Measurements from ENCODE around the gene CCND1. TPM values are rescaled to one million over a fixed set of nuclear protein-coding genes. Genes with fewer than 3 reads are reported as not detected.
A peak's percentile ranks its signal among the peaks of the same experiment; 100 is the strongest.

The CCND1 gene
- total RNA-seq, 2 donors from 2014 or later = 1.1 to 3.9 TPM

GRCh38 chr11:69625476-69625875, 15.5 kb upstream of the CCND1 start:
- DNase-seq = no peak
- Mint-ChIP-seq H3K4me3 (no peak overlapping the region), H3K27me3 (peaks cover 33% of the 10 kb centered on the region), H3K4me1 (no peaks in the 10 kb centered on the region), H3K27ac (no peak overlapping the region), H3K36me3 (ENCODE audit: low read depth) (no peaks in the 10 kb centered on the region)
- H3K9me3 ChIP-seq (ENCODE audit: control insufficient read depth, low read length, poor library complexity, severe bottlenecking) = no peaks in the 10 kb centered on the region
- no peak for ATAC-seq

DNA sequence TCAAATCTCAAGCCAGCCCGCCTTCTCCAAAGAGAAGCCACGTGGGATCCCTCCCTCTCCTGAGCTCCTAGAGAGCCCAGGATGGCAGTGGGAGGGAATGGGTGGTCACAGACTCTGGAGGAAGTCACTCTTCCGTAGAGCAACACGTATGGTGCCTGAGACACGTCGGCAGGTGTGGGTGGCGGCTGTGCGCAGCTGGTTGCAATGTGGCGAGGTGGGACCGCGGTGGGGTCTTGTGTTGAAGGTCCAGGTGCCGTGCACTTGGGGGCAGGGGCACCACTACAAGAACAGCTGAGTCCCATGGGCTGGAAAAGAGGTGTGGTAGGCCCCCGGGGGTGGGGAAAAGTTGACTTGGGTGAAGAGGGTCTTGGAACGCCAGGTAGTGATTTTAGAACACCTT, 13.4 kb upstream of the CCND1 start:
- Mint-ChIP-seq H3K27ac (no peak overlapping the region), H3K4me3 (no peak overlapping the region), H3K36me3 (ENCODE audit: low read depth) (peaks cover 2% of the 10 kb centered on the region), H3K27me3 (peaks cover 38% of the 10 kb centered on the region), H3K4me1 (no peaks in the 10 kb centered on the region)
- DNase-seq (no peak), ATAC-seq (no peak)
- no peaks in the 10 kb centered on the region for H3K9me3 ChIP-seq (ENCODE audit: control insufficient read depth, low read length, poor library complexity, severe bottlenecking)

DNA sequence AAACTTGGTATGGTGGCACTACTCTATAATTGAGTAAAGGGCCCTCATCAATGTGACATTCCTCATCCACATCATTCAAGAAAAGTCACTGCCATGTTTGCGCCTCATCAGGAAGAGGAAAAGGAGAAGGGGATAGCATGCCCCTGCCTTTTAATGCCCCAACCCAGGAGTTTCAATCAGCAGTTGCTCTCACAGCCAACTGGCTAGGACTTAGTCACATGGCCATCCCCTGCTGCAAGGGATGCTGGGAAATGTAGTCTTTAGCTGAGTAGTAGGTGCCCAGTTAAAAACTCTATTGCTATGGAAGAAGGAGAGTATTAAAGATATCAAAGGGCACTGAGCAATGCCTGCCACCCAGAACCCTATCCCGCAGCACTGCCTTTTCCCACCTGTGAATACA, 10.9 kb upstream of the CCND1 start:
- no peaks in the 10 kb centered on the region for H3K4me1 Mint-ChIP-seq
- ATAC-seq (no peak), DNase-seq (no peak)
- H3K4me3 Mint-ChIP-seq = no peak overlapping the region
- H3K9me3 ChIP-seq (ENCODE audit: control insufficient read depth, low read length, poor library complexity, severe bottlenecking) = no peaks in the 10 kb centered on the region
- peaks cover 54% of the 10 kb centered on the region for H3K27me3 Mint-ChIP-seq
- no peak overlapping the region for H3K27ac Mint-ChIP-seq
- peaks cover 2% of the 10 kb centered on the region for H3K36me3 Mint-ChIP-seq (ENCODE audit: low read depth)

- Mint-ChIP-seq H3K4me3 (no peak overlapping the region), H3K27me3 (peaks cover 53% of the 10 kb centered on the region), H3K27ac (no peak overlapping the region), H3K36me3 (ENCODE audit: low read depth) (peaks cover 2% of the 10 kb centered on the region), H3K4me1 (no peaks in the 10 kb centered on the region)
- DNase-seq = no peak
- no peaks in the 10 kb centered on the region for H3K9me3 ChIP-seq (ENCODE audit: control insufficient read depth, low read length, poor library complexity, severe bottlenecking)
- no peak for ATAC-seq
Observed at GRCh38 chr11:69630424-69630823, 10.5 kb upstream of the CCND1 start.

DNA sequence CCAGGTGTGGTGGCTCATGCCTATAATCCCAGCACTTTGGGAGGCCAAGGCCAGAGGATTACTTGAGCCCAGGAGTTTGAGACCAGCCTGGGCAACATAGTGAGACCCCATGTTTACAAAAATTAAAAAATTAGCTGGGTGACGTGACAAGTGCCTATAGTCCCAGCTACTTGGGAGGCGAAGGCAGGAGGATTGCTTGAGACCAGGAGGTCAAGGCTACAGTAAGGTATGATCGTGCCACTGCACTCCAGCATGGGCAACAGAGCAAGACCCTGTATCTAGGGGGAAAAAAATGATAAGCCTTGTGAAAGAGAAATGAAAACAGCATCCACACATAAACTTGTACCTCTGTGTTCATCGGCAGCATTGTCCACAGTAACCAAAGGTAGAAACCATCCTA, 8.1 kb upstream of the CCND1 start:
- no peak overlapping the region for H3K27ac Mint-ChIP-seq
- H3K4me3 Mint-ChIP-seq = no peak overlapping the region
- H3K4me1 Mint-ChIP-seq = peaks cover 7% of the 10 kb centered on the region
- H3K36me3 Mint-ChIP-seq (ENCODE audit: low read depth) = peaks cover 2% of the 10 kb centered on the region
- H3K9me3 ChIP-seq (ENCODE audit: control insufficient read depth, low read length, poor library complexity, severe bottlenecking) = no peaks in the 10 kb centered on the region
- H3K27me3 Mint-ChIP-seq = peaks cover 40% of the 10 kb centered on the region
- ATAC-seq (no peak), DNase-seq (no peak)

GRCh38 chr11:69634069-69634468, 6.9 kb upstream of the CCND1 start:
- Mint-ChIP-seq H3K4me3 (no peak overlapping the region), H3K4me1 (peaks cover 12% of the 10 kb centered on the region), H3K27ac (no peak overlapping the region), H3K27me3 (peaks cover 44% of the 10 kb centered on the region), H3K36me3 (ENCODE audit: low read depth) (peaks cover 2% of the 10 kb centered on the region)
- DNase-seq = no peak
- no peaks in the 10 kb centered on the region for H3K9me3 ChIP-seq (ENCODE audit: control insufficient read depth, low read length, poor library complexity, severe bottlenecking)
- no peak for ATAC-seq

GRCh38 chr11:69634590-69634989, 6.4 kb upstream of the CCND1 start:
- ATAC-seq = no peak
- no peak for DNase-seq
- no peaks in the 10 kb centered on the region for H3K9me3 ChIP-seq (ENCODE audit: control insufficient read depth, low read length, poor library complexity, severe bottlenecking)
- Mint-ChIP-seq H3K4me3 (no peak overlapping the region), H3K36me3 (ENCODE audit: low read depth) (peaks cover 2% of the 10 kb centered on the region), H3K27me3 (peaks cover 48% of the 10 kb centered on the region), H3K4me1 (peaks cover 14% of the 10 kb centered on the region), H3K27ac (no peak overlapping the region)

GRCh38 chr11:69635195-69635594, 5.8 kb upstream of the CCND1 start:
- DNase-seq = no peak
- Mint-ChIP-seq H3K36me3 (ENCODE audit: low read depth) (peaks cover 2% of the 10 kb centered on the region), H3K4me1 (peaks cover 15% of the 10 kb centered on the region), H3K27me3 (peaks cover 54% of the 10 kb centered on the region), H3K27ac (no peak overlapping the region), H3K4me3 (no peak overlapping the region)
- ATAC-seq = no peak
- H3K9me3 ChIP-seq (ENCODE audit: control insufficient read depth, low read length, poor library complexity, severe bottlenecking) = no peaks in the 10 kb centered on the region

DNA sequence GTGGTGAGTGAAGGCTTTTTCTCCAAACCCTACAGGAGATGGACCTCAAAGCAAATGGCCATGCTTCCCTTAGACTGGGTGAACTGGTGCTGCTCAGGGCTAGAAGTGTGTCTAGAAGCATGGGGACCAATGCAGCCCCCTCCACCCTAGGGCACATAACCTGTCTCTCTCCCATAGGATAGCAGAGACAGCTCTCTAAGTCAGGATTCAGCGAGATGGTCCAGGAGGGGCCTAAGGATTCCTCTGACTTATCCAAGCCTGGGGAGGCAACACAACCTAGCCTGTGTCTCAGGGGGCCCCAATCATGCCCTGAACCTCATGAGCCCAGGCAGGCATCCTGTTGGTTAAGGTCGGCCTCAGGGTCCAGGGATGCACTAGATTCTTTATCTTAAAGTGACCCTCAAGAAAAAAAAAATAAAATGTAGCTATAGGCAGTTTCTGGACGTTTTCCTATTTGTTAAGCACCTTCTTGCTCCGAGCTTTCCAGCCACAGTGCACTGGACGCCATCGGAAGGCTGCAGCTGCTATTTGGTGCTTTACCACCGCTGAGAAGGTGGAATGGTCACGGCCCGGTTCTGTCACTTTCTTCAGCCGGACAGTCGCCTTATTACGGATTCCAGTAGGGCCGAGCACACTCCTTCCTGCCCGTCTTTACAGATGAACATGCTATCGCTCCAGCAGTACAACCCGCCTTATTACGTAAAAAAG, 5.0 kb upstream of the CCND1 start:
- Mint-ChIP-seq H3K4me1 (peaks cover 21% of the 10 kb centered on the region), H3K36me3 (ENCODE audit: low read depth) (peaks cover 3% of the 10 kb centered on the region), H3K27ac (no peak overlapping the region), H3K4me3 (no peak overlapping the region), H3K27me3 (peaks cover 61% of the 10 kb centered on the region)
- no peaks in the 10 kb centered on the region for H3K9me3 ChIP-seq (ENCODE audit: control insufficient read depth, low read length, poor library complexity, severe bottlenecking)
- DNase-seq (no peak), ATAC-seq (no peak)

DNA sequence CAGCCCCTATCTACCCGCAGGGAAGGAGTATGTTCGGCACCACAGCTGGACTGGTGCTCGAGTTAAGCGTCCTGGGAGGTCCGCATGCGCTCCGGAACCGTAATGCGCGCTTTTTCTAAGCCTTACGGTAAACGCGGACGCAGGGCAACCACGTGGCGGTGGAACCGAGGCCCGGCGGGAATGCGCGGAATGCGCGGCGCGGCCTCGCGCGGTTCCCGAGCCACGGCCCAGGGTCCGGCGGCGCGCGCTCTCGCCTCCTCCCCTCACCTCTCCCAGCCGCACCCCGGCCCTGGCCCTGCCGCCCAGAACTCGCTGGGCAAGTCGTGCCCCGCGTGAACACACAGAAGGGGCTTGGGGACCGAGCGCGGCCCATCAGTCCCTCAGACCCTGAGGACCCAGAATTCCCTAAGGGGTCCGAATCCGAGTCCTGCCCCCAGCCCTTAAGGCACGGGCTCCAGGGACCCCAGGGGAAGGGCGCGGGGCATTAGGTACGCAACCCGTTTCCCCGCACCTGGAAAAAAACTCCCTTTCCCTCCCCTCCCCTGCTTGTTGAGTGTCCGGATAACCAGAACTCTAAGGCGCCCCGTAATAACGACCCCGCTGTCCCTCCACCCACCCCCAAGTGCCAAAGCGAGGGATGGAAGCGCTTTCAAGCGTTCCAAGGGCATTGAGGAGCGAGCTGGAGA, 4.3 kb upstream of the CCND1 start:
- peak overlapping the region; percentile 63 for H3K4me3 Mint-ChIP-seq
- H3K9me3 ChIP-seq (ENCODE audit: control insufficient read depth, low read length, poor library complexity, severe bottlenecking) = no peaks in the 10 kb centered on the region
- peaks cover 4% of the 10 kb centered on the region for H3K36me3 Mint-ChIP-seq (ENCODE audit: low read depth)
- DNase-seq = no peak
- H3K27ac Mint-ChIP-seq = no peak overlapping the region
- no peak for ATAC-seq
- H3K27me3 Mint-ChIP-seq = peaks cover 62% of the 10 kb centered on the region
- H3K4me1 Mint-ChIP-seq = peaks cover 25% of the 10 kb centered on the region

DNA sequence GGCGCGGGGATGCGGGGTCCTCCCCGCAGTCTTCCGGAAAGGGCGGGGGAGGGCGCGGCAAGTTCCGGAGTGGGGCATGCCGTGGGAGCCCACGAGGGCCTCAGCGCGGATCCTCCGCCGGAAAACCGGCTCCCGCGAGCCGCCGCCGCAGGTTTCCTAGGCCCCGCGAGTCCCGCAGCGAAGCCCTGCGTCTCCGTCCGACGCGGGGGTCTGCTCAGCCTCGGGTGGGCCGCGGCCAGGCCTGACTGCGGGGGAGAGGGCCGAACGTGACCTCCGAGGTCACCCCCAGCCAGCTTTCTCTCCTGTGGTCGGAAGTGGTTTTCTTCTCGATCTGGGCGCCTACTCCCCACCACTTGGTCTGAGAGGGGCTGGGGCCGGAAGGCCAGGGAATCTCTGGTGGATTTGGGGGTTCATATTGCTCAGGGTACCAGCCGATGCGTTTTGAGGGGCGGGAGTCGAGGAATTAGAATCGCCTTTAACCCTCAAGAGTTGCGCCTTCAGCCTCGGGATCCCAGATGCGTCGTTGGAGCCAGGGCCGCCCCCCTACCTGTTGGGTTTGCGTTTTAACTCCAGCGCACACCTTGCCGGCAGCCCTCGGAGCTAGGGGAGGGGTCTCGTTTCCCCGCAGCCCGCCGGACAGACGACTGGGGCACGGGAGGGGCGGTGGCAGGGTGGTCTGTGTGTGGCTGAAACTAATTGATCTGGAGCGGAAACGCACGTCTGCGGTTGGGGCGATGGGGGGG, 3.6 kb upstream of the CCND1 start:
- H3K4me3 Mint-ChIP-seq = peak overlapping the region; percentile 76
- H3K27ac Mint-ChIP-seq = no peak overlapping the region
- ATAC-seq (no peak), DNase-seq (no peak)
- H3K9me3 ChIP-seq (ENCODE audit: control insufficient read depth, low read length, poor library complexity, severe bottlenecking) = no peaks in the 10 kb centered on the region
- peaks cover 61% of the 10 kb centered on the region for H3K27me3 Mint-ChIP-seq
- H3K4me1 Mint-ChIP-seq = peaks cover 25% of the 10 kb centered on the region
- peaks cover 4% of the 10 kb centered on the region for H3K36me3 Mint-ChIP-seq (ENCODE audit: low read depth)

- ATAC-seq (no peak), DNase-seq (no peak)
- H3K9me3 ChIP-seq (ENCODE audit: control insufficient read depth, low read length, poor library complexity, severe bottlenecking) = no peaks in the 10 kb centered on the region
- Mint-ChIP-seq H3K27ac (no peak overlapping the region), H3K4me3 (peak overlapping the region; percentile 76), H3K4me1 (peaks cover 25% of the 10 kb centered on the region), H3K27me3 (peaks cover 58% of the 10 kb centered on the region), H3K36me3 (ENCODE audit: low read depth) (peaks cover 4% of the 10 kb centered on the region)
Observed at GRCh38 chr11:69637941-69638871, 2.8 kb upstream of the CCND1 start.
